NB4 (cell line): ENCODE results near the gene STEAP4.
A peak's percentile ranks its signal among the peaks of the same experiment; 100 is the strongest.

Experiments used
- DNase-seq: peaks from one replicate; pipeline ENCODE4 v3.0.0; 2010; ENCODE audit warnings: low read depth
- H3K4me3 ChIP-seq: one replicate; pipeline ENCODE4 v1.5.1; 2011; ENCODE audit warnings: mild to moderate bottlenecking, low read depth, low read length, moderate library complexity
- MYC ChIP-seq: IDR thresholded peaks from 2 replicates; pipeline ENCODE4 v1.6.1; 2011; ENCODE audit warnings: low read depth, low read length
- POLR2A ChIP-seq: IDR thresholded peaks from 2 replicates; pipeline ENCODE4 v1.6.1; 2011; ENCODE audit warnings: mild to moderate bottlenecking; ENCODE audit not compliant: insufficient read length; ENCODE audit errors: extremely low read depth
- TF ChIP-seq, protein P1 (sequence below): IDR thresholded peaks from one replicate; pipeline ENCODE4 v1.5.1; 2012; ENCODE audit warnings: low read depth, low read length
- TF ChIP-seq, protein P2 (sequence below): IDR thresholded peaks from 2 replicates; pipeline ENCODE4 v1.6.1; 2011; ENCODE audit warnings: low read depth, low read length

Gene STEAP4

DNA sequence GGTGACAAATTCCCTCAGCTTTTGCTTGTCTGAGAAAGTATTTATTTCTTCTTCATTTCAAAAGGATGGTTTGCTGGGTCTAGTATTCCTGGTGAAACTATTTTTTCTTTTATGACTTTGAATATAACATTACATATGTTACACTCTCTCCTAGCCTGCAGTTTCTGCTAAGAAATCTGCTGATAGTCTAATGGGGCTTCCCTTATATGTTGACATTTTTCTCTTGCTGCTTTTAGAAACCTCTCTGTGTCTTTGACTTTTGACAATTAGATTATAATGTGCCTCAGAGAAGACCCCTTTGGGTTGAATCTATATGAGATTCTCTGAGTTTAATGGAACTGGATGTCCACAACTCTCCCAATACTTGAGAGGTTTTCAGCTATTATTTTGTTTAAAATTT, 53.1 kb downstream of the STEAP4 start:
- H3K4me3 ChIP-seq = no peak overlapping the region
- TF ChIP-seq, protein P1, sequence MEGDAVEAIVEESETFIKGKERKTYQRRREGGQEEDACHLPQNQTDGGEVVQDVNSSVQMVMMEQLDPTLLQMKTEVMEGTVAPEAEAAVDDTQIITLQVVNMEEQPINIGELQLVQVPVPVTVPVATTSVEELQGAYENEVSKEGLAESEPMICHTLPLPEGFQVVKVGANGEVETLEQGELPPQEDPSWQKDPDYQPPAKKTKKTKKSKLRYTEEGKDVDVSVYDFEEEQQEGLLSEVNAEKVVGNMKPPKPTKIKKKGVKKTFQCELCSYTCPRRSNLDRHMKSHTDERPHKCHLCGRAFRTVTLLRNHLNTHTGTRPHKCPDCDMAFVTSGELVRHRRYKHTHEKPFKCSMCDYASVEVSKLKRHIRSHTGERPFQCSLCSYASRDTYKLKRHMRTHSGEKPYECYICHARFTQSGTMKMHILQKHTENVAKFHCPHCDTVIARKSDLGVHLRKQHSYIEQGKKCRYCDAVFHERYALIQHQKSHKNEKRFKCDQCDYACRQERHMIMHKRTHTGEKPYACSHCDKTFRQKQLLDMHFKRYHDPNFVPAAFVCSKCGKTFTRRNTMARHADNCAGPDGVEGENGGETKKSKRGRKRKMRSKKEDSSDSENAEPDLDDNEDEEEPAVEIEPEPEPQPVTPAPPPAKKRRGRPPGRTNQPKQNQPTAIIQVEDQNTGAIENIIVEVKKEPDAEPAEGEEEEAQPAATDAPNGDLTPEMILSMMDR = no peak
- TF ChIP-seq POLR2A = no peak
- TF ChIP-seq, protein P2, sequence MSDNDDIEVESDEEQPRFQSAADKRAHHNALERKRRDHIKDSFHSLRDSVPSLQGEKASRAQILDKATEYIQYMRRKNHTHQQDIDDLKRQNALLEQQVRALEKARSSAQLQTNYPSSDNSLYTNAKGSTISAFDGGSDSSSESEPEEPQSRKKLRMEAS = no peak
- no peak for TF ChIP-seq MYC
- no peak for DNase-seq

DNA sequence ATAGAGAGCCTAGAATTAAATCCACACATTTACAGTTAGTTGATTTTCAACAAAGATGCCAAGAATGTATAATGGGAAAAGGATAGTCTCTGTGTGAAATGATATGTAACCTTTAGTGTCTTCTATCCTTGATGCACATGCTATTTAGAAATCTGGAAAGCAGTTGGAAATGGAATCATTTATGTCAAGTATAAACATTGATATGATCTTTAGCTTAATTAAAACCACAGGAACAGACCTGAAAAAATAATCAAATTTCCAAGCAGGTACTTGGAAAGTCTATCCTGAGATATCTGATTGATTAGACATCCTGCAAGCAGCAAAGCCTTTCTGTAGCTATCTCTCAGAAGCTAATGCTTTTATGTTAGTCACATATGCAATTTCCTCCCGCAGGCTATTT, 62.4 kb downstream of the STEAP4 start:
- no peak overlapping the region for H3K4me3 ChIP-seq
- no peak for DNase-seq
- TF ChIP-seq POLR2A = no peak
- TF ChIP-seq, protein P2 = no peak
- TF ChIP-seq MYC = no peak
- TF ChIP-seq, protein P1 = no peak

DNA sequence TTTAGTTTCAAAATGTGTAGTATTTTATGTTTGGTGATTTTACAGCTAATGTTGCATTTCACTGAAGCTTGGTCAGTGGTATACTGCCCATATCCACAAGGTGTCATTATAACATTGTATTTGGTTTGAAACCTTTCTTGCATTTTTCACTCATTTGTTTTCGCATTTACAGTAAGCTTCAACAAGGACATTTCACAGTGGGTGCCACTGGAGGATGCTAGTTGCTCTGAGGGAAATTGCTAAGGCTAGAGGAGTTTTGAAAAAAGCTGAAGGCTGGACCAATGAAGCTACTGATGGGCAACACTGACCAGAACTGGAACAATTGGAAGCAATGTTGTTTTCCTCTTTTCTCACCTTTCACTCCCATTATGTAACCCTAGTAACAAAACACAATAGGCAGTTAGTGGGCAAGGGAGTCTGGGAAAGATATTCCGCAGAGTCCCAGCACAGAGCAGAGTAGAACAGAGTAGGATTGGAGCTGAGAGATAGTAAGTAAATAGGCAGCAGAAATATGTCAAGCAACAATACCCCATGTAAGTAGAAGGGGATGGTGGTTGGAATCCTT, 63.3 kb downstream of the STEAP4 start:
- no peak overlapping the region for H3K4me3 ChIP-seq
- TF ChIP-seq, protein P1 = peak; percentile 64
- TF ChIP-seq, protein P2 = no peak
- DNase-seq = peak; percentile 56

DNA sequence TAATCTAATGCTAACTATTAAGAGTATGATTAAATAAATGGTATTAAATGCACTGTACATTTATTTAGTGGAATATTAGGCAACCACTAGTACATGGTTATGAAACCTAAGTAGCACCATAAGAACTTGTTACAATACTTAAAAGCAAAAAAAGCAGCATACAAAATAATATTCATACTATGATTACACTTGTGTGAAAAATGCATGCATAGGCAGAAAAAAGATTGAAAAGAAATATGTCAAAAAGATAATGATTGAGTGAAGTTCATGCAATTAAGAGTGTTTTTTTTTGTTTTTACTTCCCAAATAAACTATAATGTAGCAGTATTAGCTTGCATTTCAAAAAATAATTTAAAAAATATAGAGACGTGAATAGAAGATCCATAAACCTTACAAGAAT, 66.8 kb downstream of the STEAP4 start:
- TF ChIP-seq POLR2A = no peak
- TF ChIP-seq, protein P2 = no peak
- TF ChIP-seq, protein P1 = no peak
- TF ChIP-seq MYC = no peak
- no peak for DNase-seq

DNA sequence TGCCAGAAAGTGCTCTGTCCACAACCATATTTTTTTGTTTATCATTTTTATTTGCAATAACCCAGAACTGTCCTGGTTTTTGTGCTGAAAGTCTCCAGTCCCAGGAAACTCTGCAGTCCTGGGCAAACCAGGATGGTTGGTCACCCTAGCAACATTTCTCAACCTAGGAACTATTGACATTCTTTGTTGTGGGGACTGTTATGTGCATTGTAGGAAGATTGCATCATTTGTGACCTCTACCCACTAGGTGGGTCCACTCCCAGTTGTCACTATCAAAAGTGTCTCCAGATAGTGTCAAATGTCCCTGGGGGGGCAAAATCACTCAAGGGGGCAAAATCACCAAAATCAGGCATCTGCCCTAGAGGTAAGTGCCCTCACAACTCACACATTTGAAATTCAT, 72.9 kb downstream of the STEAP4 start:
- H3K4me3 ChIP-seq = no peak overlapping the region
- no peak for TF ChIP-seq POLR2A
- no peak for DNase-seq

More for the DNA sequence above, 66.8 kb downstream of the STEAP4 start:
- no peak overlapping the region for H3K4me3 ChIP-seq

DNA sequence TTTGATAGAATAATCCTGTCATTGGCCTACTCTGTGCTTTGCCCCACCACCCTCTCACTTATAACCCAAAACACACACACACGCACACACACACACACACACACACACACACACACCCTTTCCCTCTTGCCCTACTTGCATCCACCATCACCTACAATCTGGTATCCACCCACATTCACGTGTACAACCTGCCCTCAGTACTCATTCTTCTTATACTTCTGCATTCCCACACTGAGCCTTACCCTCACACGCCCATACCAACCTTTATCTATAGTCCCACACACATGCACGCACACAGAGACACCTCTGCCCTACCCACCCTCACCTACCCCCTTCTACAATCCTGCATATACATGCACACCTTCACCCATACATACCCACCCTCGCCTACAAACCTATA, 76.0 kb downstream of the STEAP4 start:
- H3K4me3 ChIP-seq = no peak overlapping the region
- no peak for DNase-seq
- TF ChIP-seq POLR2A (no peak), MYC (no peak)
- TF ChIP-seq, protein P2 = no peak
- TF ChIP-seq, protein P1 = no peak
